ENCODE results near the gene VPS18.

DNA sequence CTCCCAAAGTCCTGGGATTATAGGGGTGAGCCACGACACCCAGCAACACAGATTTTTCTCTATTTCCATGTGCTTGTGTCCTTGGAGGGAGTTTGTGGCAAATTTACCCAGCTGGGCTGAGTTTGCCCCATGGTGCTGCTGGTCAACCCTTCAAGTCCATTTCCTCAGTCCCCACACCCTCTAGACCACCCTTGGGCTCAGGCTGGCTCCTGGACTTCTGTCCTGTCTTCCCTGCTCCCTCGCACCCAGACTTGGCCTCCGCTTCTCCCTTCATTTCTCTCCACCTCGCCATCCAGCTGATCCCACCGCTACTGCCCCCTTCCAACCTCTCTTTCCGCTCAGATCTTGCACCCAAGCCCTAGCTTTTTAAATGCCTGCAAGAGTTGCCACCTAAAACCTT lies 12.9 kb upstream of the VPS18 start:
- TF ChIP-seq CTCF (conservative IDR thresholded peaks at IDR 0.05 in 1 of 2, IDR thresholded peaks at IDR 0.05 in 1 of 2; ENCODE audit: extremely low read depth in 1 of 2, insufficient read depth in 1 of 2, low read depth in 1 of 2, low read length in 2 of 2): no peak
- TF ChIP-seq EZH2 (IDR thresholded peaks at IDR 0.05; ENCODE audit: borderline replicate concordance, low read length): no peak

Measured in mammary epithelial cell (primary cell).